Natural killer cell (primary cell): ENCODE measurements around the gene GIMAP2. TPM values are rescaled to one million over a fixed set of nuclear protein-coding genes. Genes with fewer than 3 reads are reported as not detected.

ENCODE experiments used
- ATAC-seq, 3 donors: fragments of 150-1000 bp in 2 of 3; fragments of 200-7000 bp in 1 of 3; cut with Tn5 transposase; 1 replicate in 1 of 3; 2 replicates in 2 of 3; pipeline ENCODE4 v1.10.0; 2021; ENCODE audit warnings: mild to moderate bottlenecking in 2 of 3, moderate library complexity in 2 of 3
- DNase-seq, 2 donors: peaks; one replicate each; pipeline versions ENCODE4 v3.0.0 to v3.0.0-alpha.2; 2013 to 2021; ENCODE audit warnings: mixed read lengths in 1 of 2
- H3K27ac ChIP-seq: one replicate; pipeline ENCODE4 v1.5.1; 2013; ENCODE audit warnings: mild to moderate bottlenecking, low read length
- H3K27me3 ChIP-seq: one replicate; pipeline ENCODE4 v1.6.1; 2013; ENCODE audit warnings: low read length; ENCODE audit not compliant: control insufficient read depth, insufficient read depth
- H3K36me3 ChIP-seq: one replicate; pipeline ENCODE4 v1.6.1; 2013; ENCODE audit warnings: low read length; ENCODE audit not compliant: control insufficient read depth, insufficient read depth
- H3K4me1 ChIP-seq: one replicate; pipeline ENCODE4 v1.6.1; 2013; ENCODE audit warnings: low read length; ENCODE audit not compliant: control insufficient read depth, insufficient read depth
- H3K4me3 ChIP-seq: one replicate; pipeline ENCODE4 v1.5.1; 2013; ENCODE audit warnings: low read length
- H3K9me3 ChIP-seq: one replicate; pipeline ENCODE4 v1.6.1; 2013; ENCODE audit warnings: low read length; ENCODE audit not compliant: control insufficient read depth, insufficient read depth
- H3K27ac Mint-ChIP-seq, 2 donors: one replicate each; pipeline ENCODE4 v1.8.0; 2022; ENCODE audit warnings: mild to moderate bottlenecking in 2 of 2, mixed read lengths in 2 of 2, moderate library complexity in 1 of 2
- H3K27me3 Mint-ChIP-seq, 2 donors: one replicate each; pipeline ENCODE4 v1.8.0; 2022; ENCODE audit warnings: low read depth in 2 of 2, mixed read lengths in 2 of 2
- H3K36me3 Mint-ChIP-seq: one replicate; pipeline ENCODE4 v1.8.0; 2022; ENCODE audit warnings: mixed read lengths
- H3K4me1 Mint-ChIP-seq, 2 donors: one replicate each; pipeline ENCODE4 v1.8.0; 2022; ENCODE audit warnings: mixed read lengths in 2 of 2
- H3K4me3 Mint-ChIP-seq: one replicate; pipeline ENCODE4 v1.8.0; 2022; ENCODE audit warnings: mild to moderate bottlenecking, moderate library complexity, mixed read lengths
- H3K9me3 Mint-ChIP-seq, 2 donors: one replicate each; pipeline ENCODE4 v1.8.0; 2022; ENCODE audit warnings: mixed read lengths in 2 of 2
- WGBS: methylation state at CpG from one replicate; pipeline ENCODE4 v1.1.7; 2013; ENCODE audit warnings: missing lambda C conversion rate; ENCODE audit not compliant: insufficient coverage; 5-methylcytosine and 5-hydroxymethylcytosine counted together
- intact Hi-C: fragments of 100-400 bp; cut with micrococcal nuclease; formaldehyde crosslinking; loops from one replicate; pipeline ENCODE4 v1.14.2; 2022
- total RNA-seq, 4 donors: library from RNA; stranded (reverse); fragments of 120-200 nt in 1 of 4; gene quantifications; one replicate each; pipeline versions ENCODE4 v1.2.3 to v1.2.4, GENCODE V29; 2013 to 2022
- TF ChIP-seq, protein P1 (sequence below): fragments of 200-600 bp; IDR thresholded peaks from one replicate; pipeline ENCODE4 v1.8.0; 2022; ENCODE audit warnings: antibody characterized with exemption

GIMAP2 gene
- total RNA-seq, 3 donors from 2014 or later (not counting 1 experiment from before 2014, with no cell fraction given): 47.5 to 77.5 (median 61.0) TPM

DNA sequence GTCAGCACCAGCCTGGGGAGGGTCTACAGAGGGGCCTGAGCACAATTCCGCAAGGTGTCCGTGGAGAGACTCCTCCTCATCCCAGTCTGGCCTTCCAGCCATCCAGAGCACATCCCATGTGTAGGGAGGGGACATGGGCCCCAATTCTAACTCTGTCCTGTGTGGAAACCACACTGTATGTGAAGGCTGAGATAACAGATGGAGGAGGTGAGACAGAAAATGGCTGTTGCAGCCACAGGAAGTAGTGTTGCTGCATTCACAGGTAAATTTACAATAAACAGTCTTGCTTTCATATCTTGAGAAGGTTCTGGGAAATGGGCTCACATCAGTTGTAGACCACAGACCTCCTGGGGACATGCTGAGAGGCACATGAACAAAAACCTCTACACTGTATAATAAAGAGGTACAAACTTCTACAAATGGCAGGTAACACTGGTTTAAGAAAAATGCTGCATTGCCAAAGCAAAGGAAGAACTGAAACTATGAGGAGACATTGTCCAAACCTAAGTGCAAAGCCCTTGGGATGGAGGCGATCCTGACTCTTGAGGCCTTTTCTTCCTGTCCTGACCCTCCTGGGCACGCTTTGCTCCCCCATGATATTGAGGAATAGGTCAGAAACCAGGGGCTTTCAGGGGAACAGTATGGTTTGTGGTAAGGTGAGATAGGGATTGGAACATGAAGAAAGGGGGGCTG, 21.6 kb upstream of the GIMAP2 start:
- no peak overlapping the region for H3K4me3 ChIP-seq
- Mint-ChIP-seq H3K9me3 (peaks cover 0 to 3% of the 10 kb centered on the region in 2 donors), H3K27me3 (no peaks in the 10 kb centered on the region), H3K27ac (peak overlapping the region; percentile 99 to 100), H3K4me1 (peaks cover 80 to 83% of the 10 kb centered on the region in 2 donors), H3K36me3 (no peaks in the 10 kb centered on the region), H3K4me3 (peak overlapping the region; percentile 82)
- TF ChIP-seq, protein P1, sequence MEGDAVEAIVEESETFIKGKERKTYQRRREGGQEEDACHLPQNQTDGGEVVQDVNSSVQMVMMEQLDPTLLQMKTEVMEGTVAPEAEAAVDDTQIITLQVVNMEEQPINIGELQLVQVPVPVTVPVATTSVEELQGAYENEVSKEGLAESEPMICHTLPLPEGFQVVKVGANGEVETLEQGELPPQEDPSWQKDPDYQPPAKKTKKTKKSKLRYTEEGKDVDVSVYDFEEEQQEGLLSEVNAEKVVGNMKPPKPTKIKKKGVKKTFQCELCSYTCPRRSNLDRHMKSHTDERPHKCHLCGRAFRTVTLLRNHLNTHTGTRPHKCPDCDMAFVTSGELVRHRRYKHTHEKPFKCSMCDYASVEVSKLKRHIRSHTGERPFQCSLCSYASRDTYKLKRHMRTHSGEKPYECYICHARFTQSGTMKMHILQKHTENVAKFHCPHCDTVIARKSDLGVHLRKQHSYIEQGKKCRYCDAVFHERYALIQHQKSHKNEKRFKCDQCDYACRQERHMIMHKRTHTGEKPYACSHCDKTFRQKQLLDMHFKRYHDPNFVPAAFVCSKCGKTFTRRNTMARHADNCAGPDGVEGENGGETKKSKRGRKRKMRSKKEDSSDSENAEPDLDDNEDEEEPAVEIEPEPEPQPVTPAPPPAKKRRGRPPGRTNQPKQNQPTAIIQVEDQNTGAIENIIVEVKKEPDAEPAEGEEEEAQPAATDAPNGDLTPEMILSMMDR: no peak
- no peaks in the 10 kb centered on the region for H3K27me3 ChIP-seq
- no peaks in the 10 kb centered on the region for H3K36me3 ChIP-seq
- ATAC-seq: peak in 2 of 3 donors; percentile 3 to 5
- no peaks in the 10 kb centered on the region for H3K9me3 ChIP-seq
- peak overlapping the region; percentile 96 for H3K27ac ChIP-seq
- WGBS: 38% methylated on average over 4 of the region's 4 CpGs
- peak in 1 of 2 donors; percentile 68 for DNase-seq
- H3K4me1 ChIP-seq: peaks cover 66% of the 10 kb centered on the region
- intact Hi-C loops: loop anchor here (2.0 to 10.0 kb wide), 2 partner anchors 95 to 351 kb away; no protein-coding TSS in a partner anchor

DNA sequence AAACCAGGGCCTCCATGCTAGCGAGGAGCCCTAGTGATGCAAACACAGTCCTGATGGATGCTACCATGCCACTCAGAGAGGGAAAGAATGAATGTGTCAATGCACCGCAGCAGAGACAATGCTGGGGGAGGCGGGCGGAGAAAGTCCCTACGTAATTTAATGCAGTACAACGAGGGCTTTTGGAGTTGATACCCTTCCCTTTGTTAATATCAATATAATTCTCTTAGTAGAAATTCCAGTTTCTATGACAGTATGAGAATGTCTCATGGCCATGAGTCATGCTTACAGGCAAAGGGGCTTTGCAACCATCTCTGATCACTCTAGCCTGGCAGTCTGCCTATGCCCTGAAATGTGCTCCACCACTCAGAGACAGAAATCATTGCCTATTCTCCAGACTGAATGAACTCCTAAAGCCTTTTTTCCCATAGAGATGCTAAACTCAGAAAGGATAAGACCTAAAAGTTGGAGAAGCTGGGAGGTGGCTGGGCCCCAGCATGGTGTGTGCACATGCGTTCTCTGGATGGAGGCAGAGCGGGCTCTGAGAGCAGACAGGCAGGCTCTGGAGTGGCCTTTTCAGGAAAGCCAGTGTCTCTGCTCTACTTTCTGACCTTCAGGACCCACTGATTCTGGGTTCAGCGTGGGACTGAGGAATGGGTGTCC, 20.3 kb upstream of the GIMAP2 start:
- Mint-ChIP-seq H3K27me3 (no peaks in the 10 kb centered on the region), H3K4me3 (peak overlapping the region; percentile 58), H3K27ac (peak overlapping the region; percentile 99 to 100), H3K4me1 (peaks cover 86 to 93% of the 10 kb centered on the region in 2 donors), H3K9me3 (peaks cover 2 to 6% of the 10 kb centered on the region in 2 donors), H3K36me3 (no peaks in the 10 kb centered on the region)
- TF ChIP-seq, protein P1: no peak
- peak in 1 of 3 donors; percentile 10 for ATAC-seq
- H3K27me3 ChIP-seq: no peaks in the 10 kb centered on the region
- WGBS: 90% methylated on average over 5 of the region's 9 CpGs
- no peak overlapping the region for H3K4me3 ChIP-seq
- DNase-seq: peak in 1 of 2 donors; percentile 39
- H3K27ac ChIP-seq: peak overlapping the region; percentile 96
- H3K4me1 ChIP-seq: peaks cover 69% of the 10 kb centered on the region
- H3K36me3 ChIP-seq: no peaks in the 10 kb centered on the region
- intact Hi-C loops: loop anchor here (2.0 to 10.0 kb wide), 2 partner anchors 96 to 350 kb away; no protein-coding TSS in a partner anchor
- no peaks in the 10 kb centered on the region for H3K9me3 ChIP-seq

DNA sequence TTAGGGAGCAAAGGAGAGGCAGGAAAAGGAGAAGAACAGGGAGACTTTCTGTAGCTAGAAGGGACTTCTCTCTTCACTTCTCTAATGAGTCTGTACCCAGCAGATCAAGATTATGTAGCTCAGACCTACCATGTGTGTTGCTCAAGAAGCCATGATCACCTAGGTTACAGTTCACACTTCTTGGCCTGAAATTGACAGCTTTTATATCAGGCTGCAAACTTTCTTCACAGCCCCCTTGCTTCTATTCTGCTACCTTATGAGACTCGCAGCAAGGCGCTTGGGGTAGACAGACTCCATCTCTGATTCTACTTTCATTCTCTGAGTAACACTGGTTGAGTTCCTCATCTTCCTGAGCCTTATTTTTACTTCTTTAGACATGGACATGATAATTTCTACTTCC, 19.6 kb upstream of the GIMAP2 start:
- Mint-ChIP-seq H3K4me3 (peak overlapping the region; percentile 58), H3K27me3 (no peaks in the 10 kb centered on the region), H3K4me1 (peaks cover 88 to 93% of the 10 kb centered on the region in 2 donors), H3K36me3 (no peaks in the 10 kb centered on the region), H3K27ac (peak overlapping the region; percentile 99 to 100), H3K9me3 (peaks cover 2 to 6% of the 10 kb centered on the region in 2 donors)
- TF ChIP-seq, protein P1: no peak
- H3K27me3 ChIP-seq: no peaks in the 10 kb centered on the region
- peaks cover 74% of the 10 kb centered on the region for H3K4me1 ChIP-seq
- WGBS: 23% methylated on average over 2 of the region's 2 CpGs
- H3K9me3 ChIP-seq: no peaks in the 10 kb centered on the region
- intact Hi-C loops: loop anchor here (2.0 to 10.0 kb wide), 3 partner anchors 33 to 349 kb away; partner anchors contain the start of gene GIMAP6
- peak overlapping the region; percentile 96 for H3K27ac ChIP-seq
- DNase-seq (peak; percentile 37 to 78), ATAC-seq (peak; percentile 58 to 81 (median 73))
- no peak overlapping the region for H3K4me3 ChIP-seq
- no peaks in the 10 kb centered on the region for H3K36me3 ChIP-seq
